ENCODE data around the gene SSH2. TPM values are rescaled to one million over a fixed set of nuclear protein-coding genes. Genes with fewer than 3 reads are reported as not detected.

The SSH2 gene
- total RNA-seq, 1 donor from 2014 or later, result 23.0 TPM

GRCh38 chr17:29585080-29585751 is 344.8 kb downstream of the SSH2 start:
- Histone ChIP-seq H3K4me3 (ENCODE audit: low read length in 3 of 3) (peak overlapping the region; percentile 18 to 64 (median 62)), H3K27me3 (ENCODE audit: control insufficient read depth in 3 of 3, insufficient read depth in 3 of 3, low read length in 3 of 3) (no peaks in the 10 kb centered on the region), H3K4me1 (ENCODE audit: control insufficient read depth in 3 of 3, insufficient read depth in 3 of 3, low read length in 3 of 3) (peaks cover 65 to 83% (median 72%) of the 10 kb centered on the region in 3 donors), H3K9ac (ENCODE audit: low read depth in 1 of 3, low read length in 3 of 3) (peak overlapping the region; percentile 12 to 70 (median 47)), H3K9me3 (ENCODE audit: control insufficient read depth in 3 of 3, low read length in 3 of 3) (no peaks in the 10 kb centered on the region), H3K27ac (ENCODE audit: low read depth, low read length) (peak overlapping the region; percentile 56), H3K36me3 (ENCODE audit: control insufficient read depth in 3 of 3, insufficient read depth in 3 of 3, low read length in 3 of 3) (peaks cover 5 to 18% (median 13%) of the 10 kb centered on the region in 3 donors)

GRCh38 chr17:29584452-29585079 is 345.5 kb downstream of the SSH2 start:
- H3K4me3 ChIP-seq (ENCODE audit: low read length in 3 of 3), result peak overlapping the region in 2 of 3 donors; percentile 0 to 18
- peaks cover 12 to 21% (median 18%) of the 10 kb centered on the region in 3 donors for H3K36me3 ChIP-seq (ENCODE audit: control insufficient read depth in 3 of 3, insufficient read depth in 3 of 3, low read length in 3 of 3)
- peak overlapping the region; percentile 12 to 54 (median 33) for H3K9ac ChIP-seq (ENCODE audit: low read depth in 1 of 3, low read length in 3 of 3)
- H3K4me1 ChIP-seq (ENCODE audit: control insufficient read depth in 3 of 3, insufficient read depth in 3 of 3, low read length in 3 of 3), result peaks cover 60 to 83% (median 70%) of the 10 kb centered on the region in 3 donors
- no peaks in the 10 kb centered on the region for H3K27me3 ChIP-seq (ENCODE audit: control insufficient read depth in 3 of 3, insufficient read depth in 3 of 3, low read length in 3 of 3)
- no peaks in the 10 kb centered on the region for H3K9me3 ChIP-seq (ENCODE audit: control insufficient read depth in 3 of 3, low read length in 3 of 3)
- peak overlapping the region; percentile 56 for H3K27ac ChIP-seq (ENCODE audit: low read depth, low read length)

- Histone ChIP-seq H3K4me3 (ENCODE audit: low read length in 3 of 3) (peak overlapping the region in 1 of 3 donors; percentile 0), H3K9me3 (ENCODE audit: control insufficient read depth in 3 of 3, low read length in 3 of 3) (no peaks in the 10 kb centered on the region), H3K4me1 (ENCODE audit: control insufficient read depth in 3 of 3, insufficient read depth in 3 of 3, low read length in 3 of 3) (peaks cover 59 to 80% (median 70%) of the 10 kb centered on the region in 3 donors), H3K27ac (ENCODE audit: low read depth, low read length) (no peak overlapping the region), H3K9ac (ENCODE audit: low read depth in 1 of 3, low read length in 3 of 3) (peak overlapping the region in 1 of 3 donors; percentile 54), H3K27me3 (ENCODE audit: control insufficient read depth in 3 of 3, insufficient read depth in 3 of 3, low read length in 3 of 3) (no peaks in the 10 kb centered on the region), H3K36me3 (ENCODE audit: control insufficient read depth in 3 of 3, insufficient read depth in 3 of 3, low read length in 3 of 3) (peaks cover 20 to 25% (median 22%) of the 10 kb centered on the region in 3 donors)
Observed at GRCh38 chr17:29583324-29584248, 346.4 kb downstream of the SSH2 start.

- peaks cover 28 to 33% (median 29%) of the 10 kb centered on the region in 3 donors for H3K36me3 ChIP-seq (ENCODE audit: control insufficient read depth in 3 of 3, insufficient read depth in 3 of 3, low read length in 3 of 3)
- no peaks in the 10 kb centered on the region for H3K27me3 ChIP-seq (ENCODE audit: control insufficient read depth in 3 of 3, insufficient read depth in 3 of 3, low read length in 3 of 3)
- H3K9ac ChIP-seq (ENCODE audit: low read depth in 1 of 3, low read length in 3 of 3), result peak overlapping the region in 1 of 3 donors; percentile 54
- H3K9me3 ChIP-seq (ENCODE audit: control insufficient read depth in 3 of 3, low read length in 3 of 3), result no peaks in the 10 kb centered on the region
- H3K4me3 ChIP-seq (ENCODE audit: low read length in 3 of 3), result no peak overlapping the region
- H3K27ac ChIP-seq (ENCODE audit: low read depth, low read length), result no peak overlapping the region
- H3K4me1 ChIP-seq (ENCODE audit: control insufficient read depth in 3 of 3, insufficient read depth in 3 of 3, low read length in 3 of 3), result peaks cover 51 to 72% (median 62%) of the 10 kb centered on the region in 3 donors
Observed at GRCh38 chr17:29582772-29583171, 347.3 kb downstream of the SSH2 start.

- Histone ChIP-seq H3K4me1 (ENCODE audit: control insufficient read depth in 3 of 3, insufficient read depth in 3 of 3, low read length in 3 of 3) (peaks cover 46 to 68% (median 57%) of the 10 kb centered on the region in 3 donors), H3K27me3 (ENCODE audit: control insufficient read depth in 3 of 3, insufficient read depth in 3 of 3, low read length in 3 of 3) (no peaks in the 10 kb centered on the region), H3K4me3 (ENCODE audit: low read length in 3 of 3) (no peak overlapping the region), H3K27ac (ENCODE audit: low read depth, low read length) (no peak overlapping the region), H3K9ac (ENCODE audit: low read depth in 1 of 3, low read length in 3 of 3) (peak overlapping the region in 1 of 3 donors; percentile 54), H3K36me3 (ENCODE audit: control insufficient read depth in 3 of 3, insufficient read depth in 3 of 3, low read length in 3 of 3) (peaks cover 33 to 37% (median 33%) of the 10 kb centered on the region in 3 donors), H3K9me3 (ENCODE audit: control insufficient read depth in 3 of 3, low read length in 3 of 3) (no peaks in the 10 kb centered on the region)
Observed at GRCh38 chr17:29582254-29582765, 347.7 kb downstream of the SSH2 start.

- H3K4me1 ChIP-seq (ENCODE audit: control insufficient read depth in 3 of 3, insufficient read depth in 3 of 3, low read length in 3 of 3), result peaks cover 40 to 62% (median 51%) of the 10 kb centered on the region in 3 donors
- peaks cover 38 to 43% (median 39%) of the 10 kb centered on the region in 3 donors for H3K36me3 ChIP-seq (ENCODE audit: control insufficient read depth in 3 of 3, insufficient read depth in 3 of 3, low read length in 3 of 3)
- no peaks in the 10 kb centered on the region for H3K27me3 ChIP-seq (ENCODE audit: control insufficient read depth in 3 of 3, insufficient read depth in 3 of 3, low read length in 3 of 3)
- H3K4me3 ChIP-seq (ENCODE audit: low read length in 3 of 3), result no peak overlapping the region
- H3K27ac ChIP-seq (ENCODE audit: low read depth, low read length), result no peak overlapping the region
- no peak overlapping the region for H3K9ac ChIP-seq (ENCODE audit: low read depth in 1 of 3, low read length in 3 of 3)
- H3K9me3 ChIP-seq (ENCODE audit: control insufficient read depth in 3 of 3, low read length in 3 of 3), result no peaks in the 10 kb centered on the region
Observed at GRCh38 chr17:29581583-29582253, 348.3 kb downstream of the SSH2 start.

GRCh38 chr17:29579866-29580771 is 349.9 kb downstream of the SSH2 start:
- no peaks in the 10 kb centered on the region for H3K9me3 ChIP-seq (ENCODE audit: control insufficient read depth in 3 of 3, low read length in 3 of 3)
- no peak overlapping the region for H3K27ac ChIP-seq (ENCODE audit: low read depth, low read length)
- peaks cover 30 to 49% (median 38%) of the 10 kb centered on the region in 3 donors for H3K4me1 ChIP-seq (ENCODE audit: control insufficient read depth in 3 of 3, insufficient read depth in 3 of 3, low read length in 3 of 3)
- H3K4me3 ChIP-seq (ENCODE audit: low read length in 3 of 3), result peak overlapping the region in 1 of 3 donors; percentile 22
- peaks cover 54 to 58% (median 55%) of the 10 kb centered on the region in 3 donors for H3K36me3 ChIP-seq (ENCODE audit: control insufficient read depth in 3 of 3, insufficient read depth in 3 of 3, low read length in 3 of 3)
- H3K27me3 ChIP-seq (ENCODE audit: control insufficient read depth in 3 of 3, insufficient read depth in 3 of 3, low read length in 3 of 3), result no peaks in the 10 kb centered on the region
- H3K9ac ChIP-seq (ENCODE audit: low read depth in 1 of 3, low read length in 3 of 3), result peak overlapping the region in 1 of 3 donors; percentile 40

GRCh38 chr17:29578626-29579485 is 351.2 kb downstream of the SSH2 start:
- Histone ChIP-seq H3K4me3 (ENCODE audit: low read length in 3 of 3) (no peak overlapping the region), H3K9ac (ENCODE audit: low read depth in 1 of 3, low read length in 3 of 3) (no peak overlapping the region), H3K9me3 (ENCODE audit: control insufficient read depth in 3 of 3, low read length in 3 of 3) (no peaks in the 10 kb centered on the region), H3K27ac (ENCODE audit: low read depth, low read length) (no peak overlapping the region), H3K27me3 (ENCODE audit: control insufficient read depth in 3 of 3, insufficient read depth in 3 of 3, low read length in 3 of 3) (no peaks in the 10 kb centered on the region), H3K36me3 (ENCODE audit: control insufficient read depth in 3 of 3, insufficient read depth in 3 of 3, low read length in 3 of 3) (peaks cover 60 to 67% (median 63%) of the 10 kb centered on the region in 3 donors), H3K4me1 (ENCODE audit: control insufficient read depth in 3 of 3, insufficient read depth in 3 of 3, low read length in 3 of 3) (peaks cover 21 to 37% (median 26%) of the 10 kb centered on the region in 3 donors)

Data from skeletal muscle tissue (tissue), 4 donors.